GM21529 (cell line): ENCODE measurements around the gene C2orf49.

Experiments
- ATAC-seq: cut with Tn5 transposase; IDR thresholded peaks from one replicate; pipeline ENCODE4 v1.9.1; 2021; ENCODE audit not compliant: unreplicated experiment

Gene C2orf49

DNA sequence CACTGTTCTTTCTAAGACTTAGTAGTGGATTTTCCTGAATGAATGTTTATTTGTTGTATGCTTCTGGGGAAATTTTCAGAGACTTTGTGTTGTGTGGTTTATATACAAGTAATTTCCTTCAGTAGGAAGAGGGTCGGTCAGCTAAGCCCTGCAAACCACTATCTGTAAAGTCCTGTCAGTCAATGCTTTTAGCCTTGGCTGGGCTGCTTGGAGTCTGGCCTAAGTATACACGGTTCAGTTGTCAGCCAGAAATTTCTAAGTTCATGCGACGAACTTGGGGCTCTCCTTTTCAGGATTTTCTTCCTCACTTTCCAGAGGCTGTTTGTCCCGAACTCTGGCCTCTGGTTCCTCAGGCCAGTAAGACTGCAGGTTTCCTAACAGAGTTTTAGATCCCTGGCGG, 21.3 kb downstream of the C2orf49 start:
- ATAC-seq, result no peak

GRCh38 chr2:105361102-105361889, 24.0 kb downstream of the C2orf49 start:
- ATAC-seq, result no peak

DNA sequence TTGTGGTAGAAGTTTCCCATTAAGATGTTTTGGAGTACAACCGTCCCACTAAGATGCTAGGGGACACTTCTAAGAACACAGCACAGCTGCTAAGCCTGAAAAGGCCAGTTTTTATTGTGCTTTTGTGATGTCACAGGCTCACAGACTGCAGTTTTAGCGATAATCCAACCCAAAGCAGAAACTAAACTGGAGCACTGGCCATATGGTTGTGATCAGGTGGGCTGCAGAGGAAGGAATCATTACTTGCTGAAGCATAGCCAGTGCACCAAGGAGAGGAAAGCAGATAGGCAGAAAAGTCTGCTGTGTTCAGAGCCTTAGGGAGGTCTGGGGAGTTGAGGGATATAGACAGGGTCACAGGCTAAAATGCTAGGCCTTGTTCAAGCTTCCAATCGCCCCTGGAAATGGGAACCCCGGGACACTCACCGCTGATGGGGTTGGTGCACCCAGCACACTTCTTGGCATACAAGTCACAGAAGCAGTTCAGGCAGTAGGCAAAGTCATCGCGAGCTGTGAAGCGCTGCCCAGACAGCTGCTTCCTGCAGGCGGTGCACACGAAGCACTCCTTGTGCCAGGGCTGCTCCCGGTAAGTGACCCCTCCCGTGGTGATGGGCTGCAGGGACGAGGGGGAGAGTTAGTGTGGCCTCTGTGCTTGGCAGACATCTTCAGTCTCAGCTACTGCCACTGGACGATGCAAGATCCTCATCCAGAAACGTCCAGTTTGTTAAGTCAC, 25.7 kb downstream of the C2orf49 start:
- no peak for ATAC-seq

DNA sequence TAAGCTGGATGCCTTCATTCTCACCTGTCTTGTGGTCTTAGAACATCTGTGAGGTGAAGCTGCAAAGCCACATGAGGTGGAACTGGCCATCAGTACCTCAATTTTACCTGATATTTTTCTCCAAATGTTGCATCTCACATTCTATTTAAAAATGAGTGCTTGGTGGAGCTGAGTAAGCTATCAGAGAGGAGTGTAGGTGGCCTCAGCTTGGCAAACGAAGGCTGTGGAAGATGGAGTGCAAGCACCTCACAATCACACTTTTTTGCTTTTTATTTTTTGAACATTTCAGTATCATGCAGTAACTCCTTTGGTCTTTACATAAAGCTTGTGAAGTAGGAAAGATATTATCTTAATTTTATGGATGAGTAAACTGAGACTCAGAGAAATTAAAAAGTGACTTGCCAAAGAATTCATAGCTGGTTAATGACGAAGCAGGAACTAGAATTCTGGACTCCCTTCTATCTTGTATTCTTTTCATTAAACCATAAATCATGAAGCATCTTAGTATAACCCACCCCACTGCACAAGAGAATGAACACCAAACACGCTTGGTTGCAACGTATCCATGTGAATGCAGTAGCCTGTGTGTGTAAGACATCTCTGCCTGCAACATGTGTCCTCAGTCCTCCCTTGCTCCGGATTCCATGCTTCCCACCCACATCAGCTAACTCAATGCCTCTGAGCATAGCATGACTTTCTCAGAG, 27.2 kb downstream of the C2orf49 start:
- no peak for ATAC-seq

GRCh38 chr2:105365206-105365605, 27.9 kb downstream of the C2orf49 start:
- ATAC-seq, result no peak

DNA sequence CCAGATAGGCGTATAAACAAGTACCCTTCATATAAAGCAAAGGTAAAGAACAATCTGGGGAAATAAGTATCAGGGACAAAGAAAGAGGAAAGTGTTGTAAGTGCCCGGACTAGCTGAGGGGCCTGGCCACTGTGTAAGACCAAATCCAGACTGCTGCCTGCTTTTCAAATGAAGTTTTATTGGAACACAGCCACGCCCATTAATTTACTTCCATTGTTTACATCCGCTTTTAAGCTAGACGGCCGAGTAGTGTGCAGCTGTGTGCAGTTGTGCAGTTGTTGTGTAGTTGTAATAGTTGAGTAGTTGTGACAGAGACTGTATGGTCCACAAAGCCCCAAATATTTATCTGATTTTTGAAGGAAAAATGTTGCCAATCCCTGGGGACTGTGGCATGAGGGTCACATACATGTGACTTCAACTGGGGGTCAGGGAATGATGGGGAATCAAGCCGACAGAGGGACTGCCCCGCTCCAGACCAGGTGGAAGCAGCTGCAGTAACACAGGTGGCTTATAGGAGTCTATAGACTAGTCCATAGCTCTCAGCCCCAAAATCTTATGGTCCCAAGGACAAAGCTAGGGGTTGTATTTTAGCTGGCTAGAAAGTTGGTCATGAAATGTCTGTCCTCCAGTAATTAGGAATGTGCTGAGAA, 31.5 kb downstream of the C2orf49 start:
- no peak for ATAC-seq

DNA sequence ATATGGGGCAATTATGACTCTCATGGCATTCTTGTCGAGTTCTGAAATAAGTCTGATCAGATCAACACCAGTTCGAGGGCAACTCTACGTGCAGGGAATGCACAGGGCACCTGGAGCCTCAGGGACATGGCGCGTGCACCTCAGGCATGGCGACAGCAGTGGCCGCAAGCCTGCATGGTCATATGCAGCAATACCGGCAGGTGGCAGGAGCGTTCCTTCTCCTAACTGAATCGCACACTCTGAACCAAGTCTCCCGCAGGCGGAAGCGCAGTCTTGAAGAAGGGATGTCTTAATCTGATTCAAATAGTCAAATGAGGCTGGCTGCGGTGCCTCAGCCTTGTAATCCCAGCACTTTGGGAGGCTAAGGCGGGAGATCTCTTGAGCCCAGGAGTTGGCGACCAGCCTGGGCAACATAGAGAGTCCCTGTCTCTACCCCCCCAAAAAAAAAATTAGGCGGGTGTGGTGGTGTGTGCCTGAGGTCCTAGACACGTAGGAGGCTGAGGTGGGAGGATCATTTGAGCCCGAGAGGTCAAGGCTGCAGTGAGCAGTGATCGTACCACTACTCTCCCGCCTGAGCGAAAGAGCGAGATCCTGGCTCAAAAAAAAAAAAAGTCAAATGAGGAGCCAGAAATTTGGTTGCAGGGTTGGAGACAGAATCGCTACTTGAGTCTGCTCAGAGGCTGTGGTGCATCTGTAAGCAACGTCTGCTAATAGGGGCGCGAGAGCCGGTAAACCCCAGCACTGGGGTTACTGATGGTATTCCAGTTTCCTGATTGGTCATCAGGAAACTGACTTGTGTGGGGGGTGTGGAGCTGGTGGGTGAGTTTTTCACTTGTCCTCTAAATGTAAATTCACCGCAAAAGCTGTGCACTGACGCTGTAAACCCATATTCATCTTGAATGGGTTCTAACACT, 32.7 kb downstream of the C2orf49 start:
- ATAC-seq, result peak; percentile 96

DNA sequence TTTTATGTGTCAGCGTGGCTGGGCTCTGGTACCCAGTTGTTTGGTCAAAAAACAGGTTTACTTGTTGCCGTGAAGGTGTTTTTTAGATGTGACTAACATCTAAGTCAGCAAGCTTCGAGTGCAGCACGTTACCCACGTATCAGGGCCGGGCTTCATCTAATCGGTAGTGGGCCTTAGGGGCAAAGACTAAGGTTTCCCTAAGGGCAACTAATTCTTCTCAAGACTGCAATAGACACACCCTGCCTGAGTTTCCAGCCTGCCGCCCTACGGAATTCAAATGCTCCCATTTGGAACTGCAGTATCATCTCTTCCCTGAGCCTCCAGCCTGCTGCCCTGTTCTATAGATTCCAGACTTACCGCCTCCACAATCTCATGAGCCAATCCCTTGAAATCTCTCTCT, 33.8 kb downstream of the C2orf49 start:
- ATAC-seq, result no peak

GRCh38 chr2:105371810-105372209, 34.5 kb downstream of the C2orf49 start:
- no peak for ATAC-seq

GRCh38 chr2:105373344-105373781, 36.0 kb downstream of the C2orf49 start:
- ATAC-seq, result no peak

DNA sequence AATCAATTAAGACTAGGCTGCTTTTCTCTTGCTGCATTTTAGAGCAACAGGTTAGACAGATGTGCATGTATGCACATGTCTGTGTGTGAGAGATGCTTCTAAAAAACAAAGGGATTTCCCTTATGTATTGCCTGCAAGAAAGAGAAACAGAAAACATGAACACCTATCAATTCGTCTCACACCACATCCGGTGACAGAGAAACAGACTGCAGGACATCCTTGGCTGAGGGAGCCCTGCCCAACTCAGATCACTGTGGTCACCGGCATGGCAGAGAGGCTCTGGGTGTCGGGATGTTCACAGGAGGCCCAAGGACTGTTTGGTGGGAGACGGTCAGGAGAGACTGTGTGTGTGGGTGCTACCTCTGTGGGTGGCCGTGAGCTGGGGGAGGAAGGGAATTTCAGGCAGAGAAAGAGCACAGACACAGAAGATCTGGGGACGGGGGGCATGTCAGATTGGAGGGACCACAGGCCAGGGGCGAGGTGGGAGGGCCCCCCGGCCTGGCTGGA, 36.6 kb downstream of the C2orf49 start:
- peak; percentile 75 for ATAC-seq

- no peak for ATAC-seq
These were observed 37.7 kb downstream of the C2orf49 start for GRCh38 chr2:105375001-105375561.

DNA sequence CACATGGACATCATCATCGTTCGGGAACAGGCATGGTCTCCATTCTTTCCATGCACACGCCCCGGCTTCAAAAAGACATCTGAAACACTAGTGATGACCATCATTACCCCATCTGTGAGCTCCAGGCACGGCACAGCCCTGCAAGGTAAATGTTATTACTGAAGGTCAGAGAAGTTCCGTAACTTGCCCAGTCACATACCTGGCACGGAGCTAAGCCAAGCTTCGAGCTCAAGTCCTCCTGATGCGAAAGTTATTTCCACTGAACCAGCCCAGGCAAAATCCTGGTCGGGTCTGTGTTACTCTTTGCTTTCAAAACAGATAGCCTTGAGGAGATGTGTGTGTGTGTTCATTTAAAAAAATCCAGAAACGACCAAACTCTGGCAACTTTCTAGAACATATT, 38.7 kb downstream of the C2orf49 start:
- ATAC-seq, result no peak

DNA sequence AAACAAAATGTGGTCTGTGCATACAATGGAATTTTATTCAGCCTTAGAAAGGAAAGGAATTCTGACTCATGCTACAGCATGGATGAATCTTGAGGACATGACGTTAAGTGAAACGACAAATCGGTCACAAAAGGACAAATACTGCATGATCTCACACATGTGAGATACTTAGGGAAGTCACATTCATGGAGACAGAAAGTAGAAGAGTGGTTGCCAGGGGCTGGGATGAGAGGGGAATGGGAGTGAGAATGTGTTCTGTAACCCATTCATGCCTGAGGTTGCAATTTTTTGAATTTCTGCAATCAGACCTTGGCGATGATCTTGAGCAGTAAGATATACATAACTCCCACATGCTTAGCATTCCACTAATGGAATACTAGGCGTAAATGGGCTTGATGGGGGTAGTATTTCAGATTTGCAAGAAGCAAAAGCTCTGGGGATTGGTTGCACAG, 39.5 kb downstream of the C2orf49 start:
- ATAC-seq, result no peak

GRCh38 chr2:105377871-105378270, 40.5 kb downstream of the C2orf49 start:
- no peak for ATAC-seq

DNA sequence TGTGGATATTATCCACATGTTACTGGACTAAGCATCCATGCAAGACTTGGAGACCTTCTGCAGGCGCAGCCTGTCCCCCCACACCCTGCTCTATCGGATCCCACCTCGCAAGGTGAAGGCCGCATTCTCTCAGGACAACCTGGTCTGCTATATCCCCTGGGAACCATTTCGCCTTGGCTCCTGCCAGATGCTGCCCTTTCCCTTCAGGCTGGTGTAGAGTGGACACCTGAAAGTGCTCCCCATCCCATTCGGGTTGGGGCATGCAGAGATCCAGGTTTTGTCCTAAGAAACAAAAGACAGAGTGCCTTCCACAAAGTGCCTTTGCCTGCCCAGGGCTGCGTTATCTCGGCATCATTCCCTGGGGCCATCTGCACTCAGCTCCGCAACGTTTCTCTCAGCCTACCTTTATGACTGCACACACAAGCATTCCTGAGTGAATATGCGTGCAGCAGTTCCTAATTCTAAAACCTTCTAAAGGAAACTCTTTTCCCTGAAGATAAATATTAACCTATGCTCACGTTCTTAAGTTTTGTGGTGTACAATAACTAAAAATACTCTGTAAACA, 41.0 kb downstream of the C2orf49 start:
- ATAC-seq, result no peak

DNA sequence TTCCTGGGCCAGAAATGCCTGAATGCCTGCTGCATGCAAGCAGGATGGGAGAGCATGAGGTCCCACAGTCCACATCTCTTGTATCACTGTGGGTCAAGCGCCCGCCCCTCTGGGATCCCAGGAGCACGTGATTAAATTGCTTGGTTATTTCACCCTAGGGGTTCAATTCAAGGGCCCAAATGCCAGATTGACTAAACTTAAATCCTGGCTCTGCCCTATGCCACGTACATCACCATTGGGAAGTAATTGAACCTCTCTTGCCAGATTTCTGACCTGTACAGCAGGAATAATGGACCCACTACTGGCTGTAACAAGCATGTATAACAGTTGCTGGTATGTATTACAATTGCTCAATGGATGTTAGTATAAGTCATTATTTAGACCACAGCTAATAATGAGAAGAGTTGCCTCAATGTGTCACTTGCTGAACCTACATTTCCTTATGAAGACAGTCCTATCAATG, 41.6 kb downstream of the C2orf49 start:
- no peak for ATAC-seq

GRCh38 chr2:105379741-105380186, 42.4 kb downstream of the C2orf49 start:
- ATAC-seq, result no peak
